Measurements from ENCODE around the gene COBL. TPM values are rescaled to one million over a fixed set of nuclear protein-coding genes. Genes with fewer than 3 reads are reported as not detected.

Gene COBL
- total and polyA plus RNA-seq, 2 of the 4 experiments (the other 2 are of a cell fraction) = under 0.01 TPM; not detected in 1

- Histone ChIP-seq H3K27me3 (ENCODE audit: control insufficient read depth, insufficient read depth, low read length) (no peaks in the 10 kb centered on the region), H3K9me1 (ENCODE audit: insufficient read depth, low read length) (no peaks in the 10 kb centered on the region), H3K4me2 (ENCODE audit: low read depth, low read length) (no peak overlapping the region), H3K23ac (ENCODE audit: low read depth, low read length) (no peak overlapping the region), H3K18ac (ENCODE audit: low read depth, low read length) (no peak overlapping the region), H3K56ac (ENCODE audit: extremely low read depth, insufficient read depth, low read length) (no peak overlapping the region), H4K91ac (ENCODE audit: insufficient read depth, low read depth, low read length) (no peak overlapping the region), H2AK9ac (replicated peaks; ENCODE audit: low read depth, low read length, poor library complexity) (no peak overlapping the region), H4K5ac (ENCODE audit: low read depth, low read length) (no peak overlapping the region), H3K79me1 (ENCODE audit: low read depth in 1 of 2, low read length in 2 of 2) (no peaks in the 10 kb centered on the region), H2BK20ac (ENCODE audit: low read depth, low read length) (no peak overlapping the region), H2AK5ac (ENCODE audit: low read depth, low read length) (no peak overlapping the region), H4K8ac (ENCODE audit: low read depth in 2 of 2, low read length in 2 of 2) (no peak overlapping the region), H3K9ac (ENCODE audit: low read depth, low read length) (no peak overlapping the region), H3K9me3 (ENCODE audit: control insufficient read depth, insufficient read depth, low read length) (peaks cover 8% of the 10 kb centered on the region), H3K14ac (replicated peaks; ENCODE audit: low read depth, low read length) (no peak overlapping the region), H3K4me3 (ENCODE audit: insufficient read depth, low read depth, low read length) (no peak overlapping the region), H2BK120ac (ENCODE audit: low read depth, low read length) (no peak overlapping the region), H2AFZ (replicated peaks; ENCODE audit: low read length, poor library complexity) (no peak overlapping the region), H3K36me3 (ENCODE audit: control insufficient read depth, insufficient read depth, low read length) (no peaks in the 10 kb centered on the region), H4K20me1 (ENCODE audit: insufficient read depth, low read length) (no peaks in the 10 kb centered on the region), H3K4me1 (ENCODE audit: control insufficient read depth, insufficient read depth, low read length) (no peaks in the 10 kb centered on the region), H3K27ac (ENCODE audit: insufficient read depth, low read length) (no peak overlapping the region), H2BK5ac (ENCODE audit: low read depth, low read length, poor library complexity, severe bottlenecking) (no peak overlapping the region), H2BK15ac (ENCODE audit: low read depth, low read length) (no peak overlapping the region), H3K4ac (ENCODE audit: low read depth, low read length) (no peak overlapping the region)
- ATAC-seq (ENCODE audit: low read depth) (no peak), DNase-seq (no peak)
- POLR2A ChIA-PET (ENCODE audit: unreplicated experiment) = no interaction called here
- dilution Hi-C loops (cut with HindIII; ENCODE audit: low sequenced_read_pairs, unreplicated experiment) = no loop called here
- WGBS, 2 experiments (ENCODE audit: extremely low coverage in 2 of 2, insufficient read length in 1 of 2) = 58% methylated on average over 3 of the region's 6 CpGs; no CpG with 5 or more reads in 1 of the 2 experiments
- in situ Hi-C loops (cut with MboI; ENCODE audit: low sequenced_read_pairs) = no loop called here
- CTCF ChIA-PET = no interaction called here
- no TSS peak for BruUV-seq (replicated peaks)
- no peak for TF ChIP-seq RAD21 (IDR thresholded peaks at IDR 0.05; ENCODE audit: low read length)
- TF ChIP-seq CEBPB (IDR thresholded peaks at IDR 0.05; ENCODE audit: low read depth, low read length) = no peak
- TF ChIP-seq NFE2L2 (IDR thresholded peaks at IDR 0.05; ENCODE audit: low read depth, low read length) = no peak
- no peak for TF ChIP-seq MXI1 (IDR thresholded peaks at IDR 0.05; ENCODE audit: borderline replicate concordance, low read depth, low read length)
- TF ChIP-seq BHLHE40 (IDR thresholded peaks at IDR 0.05; ENCODE audit: low read depth, low read length) = no peak
- TF ChIP-seq ELK1 (IDR thresholded peaks at IDR 0.05; ENCODE audit: borderline replicate concordance, low read depth, low read length) = no peak
- TF ChIP-seq POLR2A (IDR thresholded peaks at IDR 0.05; ENCODE audit: low read depth, low read length) = no peak
- no peak for TF ChIP-seq MAFK (IDR thresholded peaks at IDR 0.05; ENCODE audit: low read depth, low read length)
- TF ChIP-seq FOS (IDR thresholded peaks at IDR 0.05; ENCODE audit: low read depth, low read length) = no peak
- intact Hi-C loops (cut with micrococcal nuclease) = no loop called here
Observed at GRCh38 chr7:51148216-51148615, 168.4 kb downstream of the COBL start.

Measured in IMR-90 (cell line).